ENCODE data around the gene MAP2K3.
"Not testable (repeated sequence)": the region's sequence is repeated elsewhere in the genome, so short reads cannot be mapped to it uniquely, and the experiment has no call there.

DNA sequence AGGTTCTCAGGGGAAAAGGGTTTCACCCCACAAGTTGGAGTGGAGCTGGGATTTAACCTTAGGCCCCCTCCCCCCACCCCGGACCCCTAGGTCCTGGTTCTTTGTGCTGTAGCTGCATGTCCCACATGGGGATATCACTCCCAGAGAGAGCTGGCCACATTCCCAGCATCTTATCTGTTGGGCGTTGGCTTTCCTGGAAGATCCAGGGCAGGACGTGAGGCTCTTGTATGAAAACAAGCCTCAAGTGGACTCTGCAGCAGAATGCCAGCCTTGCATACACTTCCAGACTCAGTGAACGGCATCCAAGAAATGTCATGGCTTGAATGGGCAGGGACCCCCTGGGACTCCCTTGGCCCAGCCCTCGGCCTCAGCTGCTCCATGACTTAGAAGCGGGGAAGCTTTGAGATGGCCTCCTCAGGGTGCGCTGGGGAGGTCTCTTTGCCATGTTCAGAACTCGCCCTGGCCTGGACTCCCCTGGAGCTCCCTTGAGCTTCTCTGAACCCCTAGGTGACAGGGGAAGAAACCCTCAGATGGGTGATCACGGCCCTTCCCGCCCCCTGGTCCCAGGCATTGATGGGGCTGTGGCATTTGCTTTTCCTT lies 62.2 kb downstream of the MAP2K3 start:
- TF ChIP-seq, protein P1, sequence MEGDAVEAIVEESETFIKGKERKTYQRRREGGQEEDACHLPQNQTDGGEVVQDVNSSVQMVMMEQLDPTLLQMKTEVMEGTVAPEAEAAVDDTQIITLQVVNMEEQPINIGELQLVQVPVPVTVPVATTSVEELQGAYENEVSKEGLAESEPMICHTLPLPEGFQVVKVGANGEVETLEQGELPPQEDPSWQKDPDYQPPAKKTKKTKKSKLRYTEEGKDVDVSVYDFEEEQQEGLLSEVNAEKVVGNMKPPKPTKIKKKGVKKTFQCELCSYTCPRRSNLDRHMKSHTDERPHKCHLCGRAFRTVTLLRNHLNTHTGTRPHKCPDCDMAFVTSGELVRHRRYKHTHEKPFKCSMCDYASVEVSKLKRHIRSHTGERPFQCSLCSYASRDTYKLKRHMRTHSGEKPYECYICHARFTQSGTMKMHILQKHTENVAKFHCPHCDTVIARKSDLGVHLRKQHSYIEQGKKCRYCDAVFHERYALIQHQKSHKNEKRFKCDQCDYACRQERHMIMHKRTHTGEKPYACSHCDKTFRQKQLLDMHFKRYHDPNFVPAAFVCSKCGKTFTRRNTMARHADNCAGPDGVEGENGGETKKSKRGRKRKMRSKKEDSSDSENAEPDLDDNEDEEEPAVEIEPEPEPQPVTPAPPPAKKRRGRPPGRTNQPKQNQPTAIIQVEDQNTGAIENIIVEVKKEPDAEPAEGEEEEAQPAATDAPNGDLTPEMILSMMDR (optimal IDR thresholded peaks at IDR 0.05 in 1 of 3, IDR thresholded peaks at IDR 0.05 in 1 of 3, conservative IDR thresholded peaks at IDR 0.05 in 1 of 3; ENCODE audit: extremely low read depth in 1 of 3, insufficient read depth in 2 of 3, low read length in 3 of 3) = not testable (repeated sequence)
- TF ChIP-seq EZH2 (IDR thresholded peaks at IDR 0.05; ENCODE audit: low read length) = not testable (repeated sequence)
